NT2/D1 (cell line): ENCODE data around the gene SHLD2.
"Not testable (repeated sequence)": the region's sequence is repeated elsewhere in the genome, so short reads cannot be mapped to it uniquely, and the experiment has no call there.

Source experiments
- YY1 ChIP-seq: IDR thresholded peaks from 2 replicates; pipeline ENCODE4 v1.6.1; 2011; ENCODE audit not compliant: insufficient read length, insufficient read depth
- ZNF274 ChIP-seq: IDR thresholded peaks from 2 replicates; pipeline ENCODE4 v1.6.1; 2011; ENCODE audit warnings: mild to moderate bottlenecking, low read depth, low read length

DNA sequence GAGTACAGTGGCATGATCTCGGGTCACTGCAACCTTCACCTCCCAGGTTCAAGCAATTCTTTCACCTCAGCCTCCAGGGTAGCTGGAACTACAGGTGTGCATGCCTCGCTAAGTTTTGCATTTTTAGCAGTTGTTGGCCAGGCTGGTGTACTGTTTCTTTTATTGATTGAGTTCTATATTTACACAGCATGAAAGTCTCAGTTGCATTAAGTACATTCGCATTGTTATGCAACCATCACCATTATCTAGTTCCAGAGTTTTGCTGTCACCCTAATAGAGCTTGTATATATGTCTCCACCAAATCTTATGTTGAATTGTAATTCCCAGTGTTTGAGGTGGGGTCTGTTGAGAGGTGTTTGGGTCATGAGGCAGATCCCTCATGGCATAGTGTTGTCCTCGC, 28.3 kb downstream of the SHLD2 start:
- not testable (repeated sequence) for TF ChIP-seq YY1, ZNF274
